ELR (cell line): ENCODE results near the gene NOP16.
A peak's percentile ranks its signal among the peaks of the same experiment; 100 is the strongest.

Source experiments
- DNase-seq: peaks from one replicate; pipeline ENCODE4 v3.0.0-alpha.2; 2015; ENCODE audit warnings: low read depth

Gene NOP16

GRCh38 chr5:176388444-176389134 is at the start of gene NOP16, which contains the start of gene HIGD2A:
Gene NOP16 (minus strand): TSS chr5:176388598. CDS start chr5:176388539, 59 bp downstream.
Gene HIGD2A (plus strand): TSS chr5:176388751. CDS start chr5:176388820, 69 bp downstream.
- peak; percentile 100 for DNase-seq

GRCh38 chr5:176436656-176437055 is 48.3 kb upstream of the NOP16 start:
- peak; percentile 68 for DNase-seq

GRCh38 chr5:176432707-176433106 is 44.3 kb upstream of the NOP16 start:
- DNase-seq = no peak

- no peak for DNase-seq
Measured at GRCh38 chr5:176429972-176430371, 41.6 kb upstream of the NOP16 start.

- DNase-seq = peak; percentile 55
Measured at GRCh38 chr5:176427971-176428370, 39.6 kb upstream of the NOP16 start.

- DNase-seq = no peak
Measured at GRCh38 chr5:176426876-176427275, 38.5 kb upstream of the NOP16 start.

GRCh38 chr5:176425791-176426190 is 37.4 kb upstream of the NOP16 start:
- no peak for DNase-seq

GRCh38 chr5:176425138-176425537 is 36.7 kb upstream of the NOP16 start:
- DNase-seq = no peak

- DNase-seq = no peak
Measured at GRCh38 chr5:176424181-176424580, 35.8 kb upstream of the NOP16 start.

- DNase-seq = no peak
Measured at GRCh38 chr5:176420972-176421544, 32.7 kb upstream of the NOP16 start.

GRCh38 chr5:176420086-176420485 is 31.7 kb upstream of the NOP16 start:
- no peak for DNase-seq

GRCh38 chr5:176418251-176418650 is 29.9 kb upstream of the NOP16 start:
- peak; percentile 32 for DNase-seq

- DNase-seq = no peak
Measured at GRCh38 chr5:176416965-176417364, 28.6 kb upstream of the NOP16 start.

- peak; percentile 91 for DNase-seq
Measured at GRCh38 chr5:176415952-176416924, 27.8 kb upstream of the NOP16 start, which contains the start of gene CLTB. Gene CLTB (minus strand): TSS chr5:176416539. CDS start chr5:176416363, 176 bp downstream.

- no peak for DNase-seq
Measured at GRCh38 chr5:176415240-176415951, 27.0 kb upstream of the NOP16 start.

GRCh38 chr5:176414704-176415103 is 26.3 kb upstream of the NOP16 start:
- DNase-seq = no peak

- no peak for DNase-seq
Measured at GRCh38 chr5:176413709-176414191, 25.4 kb upstream of the NOP16 start.

- peak; percentile 65 for DNase-seq
Measured at GRCh38 chr5:176413255-176413565, 24.8 kb upstream of the NOP16 start.

GRCh38 chr5:176412517-176413254 is 24.3 kb upstream of the NOP16 start:
- no peak for DNase-seq

GRCh38 chr5:176410486-176411180 is 22.2 kb upstream of the NOP16 start:
- no peak for DNase-seq
